Naive thymus-derived CD4-positive, alpha-beta T cell (primary cell): Measurements from ENCODE around the gene IER5L. TPM values are rescaled to one million over a fixed set of nuclear protein-coding genes. Genes with fewer than 3 reads are reported as not detected.

Experiments
- ATAC-seq: fragments of 150-1000 bp; cut with Tn5 transposase; 2 replicates; pipeline ENCODE4 v1.10.0; 2021; ENCODE audit warnings: mild to moderate bottlenecking, moderate library complexity
- CTCF ChIA-PET: fragments of 350-600 bp; sonication (Branson Sonifier 250); formaldehyde crosslinking; loops from one replicate; lab custom pipeline; 2021; ENCODE audit warnings: antibody characterized with exemption; lab: Charles Lee
- POLR2A ChIA-PET: fragments of 350-600 bp; sonication (Branson Sonifier 250); formaldehyde crosslinking; loops from one replicate; lab custom pipeline; 2021; ENCODE audit warnings: antibody characterized with exemption, inconsistent platforms; lab: Charles Lee
- DNase-seq, 9 donors: peaks; one replicate each; pipeline versions ENCODE4 v3.0.0 to v3.0.0-alpha.2; 2020 to 2022; ENCODE audit warnings: mixed read lengths in 1 of 9
- H3K27ac ChIP-seq: one replicate; pipeline ENCODE4 v1.7.0; 2013; ENCODE audit warnings: mild to moderate bottlenecking, low read depth, low read length, moderate library complexity
- H3K27me3 ChIP-seq, 2 donors: one replicate each; pipeline ENCODE4 v1.7.0; 2013; ENCODE audit warnings: low read length in 2 of 2, mild to moderate bottlenecking in 2 of 2, moderate library complexity in 2 of 2; ENCODE audit not compliant: control insufficient read depth in 2 of 2, insufficient read depth in 2 of 2
- H3K36me3 ChIP-seq, 3 experiments: 1 replicate in 2 of 3; 2 replicates in 1 of 3; pipeline ENCODE4 v1.7.0; 2013; ENCODE audit warnings: low read length in 3 of 3, mild to moderate bottlenecking in 3 of 3, moderate library complexity in 1 of 3; ENCODE audit not compliant: insufficient read depth in 3 of 3, control insufficient read depth in 2 of 3
- H3K4me1 ChIP-seq, 2 donors: one replicate each; pipeline ENCODE4 v1.7.0; 2013; ENCODE audit warnings: low read length in 2 of 2, mild to moderate bottlenecking in 2 of 2, moderate library complexity in 1 of 2; ENCODE audit not compliant: control insufficient read depth in 2 of 2, insufficient read depth in 2 of 2
- H3K4me3 ChIP-seq: 2 replicates; pipeline ENCODE4 v1.7.0; 2013; ENCODE audit warnings: mild to moderate bottlenecking, low read length
- H3K9me3 ChIP-seq, 3 experiments: 1 replicate in 2 of 3; 2 replicates in 1 of 3; pipeline ENCODE4 v1.7.0; 2013; ENCODE audit warnings: low read length in 3 of 3; ENCODE audit not compliant: control insufficient read depth in 2 of 3
- H3K27ac Mint-ChIP-seq, 9 donors: one replicate each; pipeline ENCODE4 v1.8.0; 2020 to 2022; ENCODE audit warnings: mixed read lengths in 9 of 9, mild to moderate bottlenecking in 8 of 9, moderate library complexity in 5 of 9, inconsistent platforms in 2 of 9
- H3K27me3 Mint-ChIP-seq, 5 donors: one replicate each; pipeline ENCODE4 v1.8.0; 2021 to 2022; ENCODE audit warnings: mixed read lengths in 5 of 5, mild to moderate bottlenecking in 1 of 5
- H3K36me3 Mint-ChIP-seq, 5 donors: one replicate each; pipeline ENCODE4 v1.8.0; 2020 to 2022; ENCODE audit warnings: mixed read lengths in 5 of 5, mild to moderate bottlenecking in 3 of 5, inconsistent platforms in 1 of 5
- H3K4me1 Mint-ChIP-seq, 7 donors: one replicate each; pipeline ENCODE4 v1.8.0; 2020 to 2022; ENCODE audit warnings: mixed read lengths in 7 of 7, mild to moderate bottlenecking in 3 of 7, inconsistent platforms in 1 of 7
- H3K4me3 Mint-ChIP-seq, 10 donors: one replicate each; pipeline ENCODE4 v1.8.0; 2020 to 2022; ENCODE audit warnings: mild to moderate bottlenecking in 10 of 10, mixed read lengths in 10 of 10, moderate library complexity in 6 of 10, inconsistent platforms in 2 of 10
- H3K9me3 Mint-ChIP-seq, 11 donors: one replicate each; pipeline ENCODE4 v1.8.0; 2020 to 2022; ENCODE audit warnings: mixed read lengths in 11 of 11, mild to moderate bottlenecking in 4 of 11, inconsistent platforms in 1 of 11, moderate library complexity in 1 of 11
- intact Hi-C, 2 donors: fragments of 100-400 bp; cut with micrococcal nuclease; formaldehyde crosslinking; loops; one replicate each; pipeline ENCODE4 v1.15.1; 2023
- polyA plus RNA-seq, 2 donors: library from polyadenylated mRNA; unstranded; fragments of 300-500 nt; fragmentation: Illumina TruSeq; gene quantifications; one replicate each; pipeline ENCODE4 v1.2.3, GENCODE V29; 2021
- total RNA-seq, 6 experiments: library from RNA in 5 of 6; stranded (reverse) in 5 of 6; gene quantifications; 1 replicate in 5 of 6; 2 replicates in 1 of 6; pipeline ENCODE4 v1.2.3 and lab custom pipeline; 2021 to 2026

Gene IER5L
- total and polyA plus RNA-seq, 7 experiments from 2014 or later: 0.08 to 6.8 (median 3.7) TPM; not detected in 1

DNA sequence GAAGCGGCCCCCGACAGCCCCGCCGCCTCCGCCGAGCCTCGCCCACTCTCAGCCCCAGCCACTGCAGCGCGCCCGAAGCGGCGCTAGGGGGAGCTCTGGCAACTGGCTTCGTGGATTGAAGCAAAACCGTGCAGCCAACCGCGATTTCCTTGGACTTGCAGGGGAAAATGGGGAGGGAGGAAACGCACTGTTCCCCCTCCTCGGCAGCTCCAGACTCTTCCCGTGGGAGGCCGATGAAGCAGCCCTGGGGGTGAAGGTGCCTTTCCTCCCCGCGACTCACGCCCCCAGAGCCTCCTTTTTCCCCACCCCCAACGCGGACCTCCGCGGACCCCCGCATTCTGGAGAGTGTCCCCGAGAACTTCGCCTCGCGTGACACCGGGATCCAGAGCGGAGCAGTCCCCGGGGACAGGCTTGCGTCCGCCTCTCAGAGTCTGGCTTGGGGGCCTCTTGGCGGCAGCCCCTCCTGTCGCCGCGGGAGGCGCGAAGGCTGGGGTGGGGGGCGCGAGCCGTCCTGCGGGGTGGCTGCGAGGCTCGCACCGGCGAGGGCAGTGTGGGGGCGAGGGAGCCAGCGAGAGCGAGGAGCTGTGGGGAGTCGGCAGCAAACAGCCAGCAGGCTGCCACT, 3.8 kb downstream of the IER5L start:
- Histone ChIP-seq H3K4me3 (peak overlapping the region; percentile 86), H3K27me3 (no peaks in the 10 kb centered on the region), H3K36me3 (no peaks in the 10 kb centered on the region), H3K4me1 (peaks cover 0 to 4% of the 10 kb centered on the region in 2 donors), H3K9me3 (no peaks in the 10 kb centered on the region), H3K27ac (peak overlapping the region; percentile 46)
- intact Hi-C loops: loop anchor here (1.0 to 2.0 kb wide), 8 partner anchors 35 to 451 kb away; no protein-coding TSS in a partner anchor
- Mint-ChIP-seq H3K4me3 (peak overlapping the region; percentile 74 to 96 (median 88)), H3K4me1 (peaks cover 0 to 26% (median 5%) of the 10 kb centered on the region in 7 donors), H3K36me3 (no peaks in the 10 kb centered on the region), H3K27me3 (peaks cover 0 to 19% (median 0%) of the 10 kb centered on the region in 5 donors), H3K9me3 (no peaks in the 10 kb centered on the region), H3K27ac (peak overlapping the region in 3 of 9 donors; percentile 13 to 78 (median 64))
- ChIA-PET CTCF (interaction anchor here (0.6 to 6.2 kb wide), 18 partner anchors 8 to 463 kb away, joined by 3 to 37 read pairs (median 4); partner anchors contain the start of gene C9orf50), POLR2A (interaction anchor here (0.5 to 8.2 kb wide), 8 partner anchors 8 to 451 kb away, joined by 3 to 119 read pairs (median 4); partner anchors contain the start of gene NTMT1)
- DNase-seq (peak; percentile 55 to 85 (median 73)), ATAC-seq (peak; percentile 45)

GRCh38 chr9:129173296-129174101, 4.6 kb downstream of the IER5L start:
- ChIA-PET POLR2A (interaction anchor here (0.7 to 8.2 kb wide), 8 partner anchors 32 to 452 kb away, joined by 3 to 119 read pairs (median 4); partner anchors contain the start of gene NTMT1), CTCF (interaction anchor here (0.6 to 6.2 kb wide), 19 partner anchors 9 to 458 kb away, joined by 3 to 37 read pairs (median 3); partner anchors contain the start of gene C9orf50)
- Mint-ChIP-seq H3K4me1 (peaks cover 0 to 23% (median 5%) of the 10 kb centered on the region in 7 donors), H3K4me3 (peak overlapping the region; percentile 10 to 96 (median 84)), H3K36me3 (no peaks in the 10 kb centered on the region), H3K9me3 (no peaks in the 10 kb centered on the region), H3K27ac (peak overlapping the region in 5 of 9 donors; percentile 12 to 72 (median 60)), H3K27me3 (peaks cover 0 to 19% (median 0%) of the 10 kb centered on the region in 5 donors)
- intact Hi-C loops: loop anchor here (1.0 to 2.0 kb wide), 8 partner anchors 34 to 451 kb away; no protein-coding TSS in a partner anchor
- Histone ChIP-seq H3K4me3 (no peak overlapping the region), H3K27ac (no peak overlapping the region), H3K4me1 (peaks cover 0 to 3% of the 10 kb centered on the region in 2 donors), H3K9me3 (no peaks in the 10 kb centered on the region), H3K36me3 (no peaks in the 10 kb centered on the region), H3K27me3 (no peaks in the 10 kb centered on the region)
- ATAC-seq (no peak), DNase-seq (no peak)

- intact Hi-C loops: no loop called here
- H3K36me3 Mint-ChIP-seq: no peaks in the 10 kb centered on the region
- ATAC-seq: no peak
- H3K9me3 Mint-ChIP-seq: no peaks in the 10 kb centered on the region
- ChIA-PET POLR2A (interaction anchor here (0.7 to 8.2 kb wide), 5 partner anchors 31 to 448 kb away, joined by 3 to 119 read pairs (median 4); partner anchors contain the start of gene C9orf50), CTCF (interaction anchor here (0.9 to 6.2 kb wide), 15 partner anchors 8 to 452 kb away, joined by 3 to 37 read pairs (median 3); no protein-coding TSS in a partner anchor)
- no peak for DNase-seq
- peaks cover 3 to 26% (median 8%) of the 10 kb centered on the region in 7 donors for H3K4me1 Mint-ChIP-seq
- Histone ChIP-seq H3K27ac (no peak overlapping the region), H3K9me3 (no peaks in the 10 kb centered on the region), H3K4me1 (no peaks in the 10 kb centered on the region), H3K27me3 (no peaks in the 10 kb centered on the region), H3K36me3 (no peaks in the 10 kb centered on the region), H3K4me3 (no peak overlapping the region)
- H3K4me3 Mint-ChIP-seq: no peak overlapping the region
- peaks cover 0 to 19% (median 0%) of the 10 kb centered on the region in 5 donors for H3K27me3 Mint-ChIP-seq
- peak overlapping the region in 1 of 9 donors; percentile 65 for H3K27ac Mint-ChIP-seq
These were observed 5.2 kb downstream of the IER5L start for GRCh38 chr9:129172816-129173215.

GRCh38 chr9:129171993-129172751, 5.9 kb downstream of the IER5L start:
- Mint-ChIP-seq H3K27me3 (peaks cover 0 to 19% (median 0%) of the 10 kb centered on the region in 5 donors), H3K4me1 (peaks cover 9 to 33% (median 14%) of the 10 kb centered on the region in 7 donors), H3K27ac (peak overlapping the region in 1 of 9 donors; percentile 49), H3K4me3 (no peak overlapping the region), H3K9me3 (no peaks in the 10 kb centered on the region), H3K36me3 (no peaks in the 10 kb centered on the region)
- H3K4me1 ChIP-seq: no peaks in the 10 kb centered on the region
- no peaks in the 10 kb centered on the region for H3K27me3 ChIP-seq
- ATAC-seq: no peak
- no peaks in the 10 kb centered on the region for H3K36me3 ChIP-seq
- intact Hi-C loops: no loop called here
- no peak overlapping the region for H3K27ac ChIP-seq
- H3K9me3 ChIP-seq: no peaks in the 10 kb centered on the region
- H3K4me3 ChIP-seq: no peak overlapping the region
- ChIA-PET POLR2A (interaction anchor here (0.9 to 8.2 kb wide), 3 partner anchors 64 to 448 kb away, joined by 3 to 119 read pairs (median 3); partner anchors contain the start of gene C9orf50), CTCF (interaction anchor here (0.9 to 6.2 kb wide), 15 partner anchors 7 to 453 kb away, joined by 3 to 37 read pairs (median 3); no protein-coding TSS in a partner anchor)
- DNase-seq: no peak

GRCh38 chr9:129170229-129170628, 7.8 kb downstream of the IER5L start:
- Histone ChIP-seq H3K27ac (no peak overlapping the region), H3K36me3 (no peaks in the 10 kb centered on the region), H3K9me3 (no peaks in the 10 kb centered on the region), H3K4me3 (no peak overlapping the region), H3K4me1 (peaks cover 0 to 10% of the 10 kb centered on the region in 2 donors), H3K27me3 (no peaks in the 10 kb centered on the region)
- DNase-seq: no peak
- no peak overlapping the region for H3K27ac Mint-ChIP-seq
- H3K4me1 Mint-ChIP-seq: peaks cover 11 to 33% (median 18%) of the 10 kb centered on the region in 7 donors
- no peaks in the 10 kb centered on the region for H3K9me3 Mint-ChIP-seq
- H3K27me3 Mint-ChIP-seq: peaks cover 0 to 19% (median 0%) of the 10 kb centered on the region in 5 donors
- intact Hi-C loops: no loop called here
- ATAC-seq: no peak
- H3K4me3 Mint-ChIP-seq: no peak overlapping the region
- ChIA-PET POLR2A (interaction anchor here (1.2 kb wide), 1 partner anchor 9 kb away, joined by 3 read pairs; no protein-coding TSS in a partner anchor), CTCF (interaction anchor here (0.7 to 6.2 kb wide), 3 partner anchors 28 to 154 kb away, joined by 3 to 37 read pairs (median 7); no protein-coding TSS in a partner anchor)
- H3K36me3 Mint-ChIP-seq: no peaks in the 10 kb centered on the region
